SU-DHL-6 (cell line): ENCODE measurements around the gene KIF2C.

Source experiments
- H2AFZ ChIP-seq: fragments of 200-600 bp; sonication (generic); 2 replicates; pipeline ENCODE4 v1.6.1; 2014; ENCODE audit warnings: low read depth, mild to moderate bottlenecking, moderate library complexity, mixed read lengths, antibody characterized with exemption, low read length; ENCODE audit not compliant: severe bottlenecking
- H3F3A ChIP-seq: fragments of 200-600 bp; shearing (Covaris generic); 2 replicates; pipeline ENCODE4 v1.6.0; 2016; ENCODE audit warnings: antibody characterized with exemption, mild to moderate bottlenecking; ENCODE audit not compliant: insufficient read depth
- H3K27ac ChIP-seq: fragments of 200-600 bp; sonication (generic); 2 replicates; pipeline ENCODE4 v1.5.1; 2016; ENCODE audit warnings: low read depth, mild to moderate bottlenecking, low read length, moderate library complexity, mixed read lengths
- H3K27me3 ChIP-seq: fragments of 200-600 bp; sonication (generic), shearing (Covaris generic); 2 replicates; pipeline ENCODE4 v1.6.0; 2014; ENCODE audit warnings: mild to moderate bottlenecking, low read length
- H3K36me3 ChIP-seq: fragments of 200-600 bp; sonication (generic); 2 replicates; pipeline ENCODE4 v1.6.1; 2014; ENCODE audit warnings: mild to moderate bottlenecking, low read length, mixed read lengths
- H3K4me2 ChIP-seq: fragments of 300-600, 200-600 bp; shearing (Covaris generic), sonication (generic); 2 replicates; pipeline ENCODE4 v1.6.0; 2014; ENCODE audit warnings: low read length, low read depth, mild to moderate bottlenecking; ENCODE audit not compliant: poor library complexity, severe bottlenecking
- H3K4me3 ChIP-seq: fragments of 200-600 bp; sonication (generic); 2 replicates; pipeline ENCODE4 v1.5.1; 2014; ENCODE audit warnings: antibody characterized with exemption, low read length, mild to moderate bottlenecking, mixed read lengths; ENCODE audit not compliant: insufficient read depth, poor library complexity, severe bottlenecking
- H3K79me2 ChIP-seq: fragments of 200-600 bp; sonication (generic); 2 replicates; pipeline ENCODE4 v1.6.1; 2014; ENCODE audit warnings: mild to moderate bottlenecking, low read length, moderate library complexity; ENCODE audit not compliant: insufficient read depth
- H3K9ac ChIP-seq: fragments of 200-600 bp; sonication (generic); 2 replicates; pipeline ENCODE4 v1.7.0; 2014; ENCODE audit warnings: mild to moderate bottlenecking, low read length
- H3K9me2 ChIP-seq: fragments of 200-600 bp; sonication (generic); replicated peaks from 2 replicates; pipeline ENCODE4 v1.6.1; 2014; ENCODE audit warnings: low read length; ENCODE audit not compliant: insufficient read depth
- H3K9me3 ChIP-seq: fragments of 200-600 bp; sonication (generic); 2 replicates; pipeline ENCODE4 v1.6.1; 2014; ENCODE audit warnings: low read length, mixed read lengths; ENCODE audit not compliant: insufficient read depth
- H4K20me1 ChIP-seq: fragments of 200-600 bp; sonication (generic); 2 replicates; pipeline ENCODE4 v1.6.1; 2014; ENCODE audit warnings: low read depth, mild to moderate bottlenecking, antibody characterized with exemption, low read length, moderate library complexity, mixed read lengths
- EZH2phosphoT487 ChIP-seq: fragments of 200-600 bp; sonication (generic), shearing (Covaris generic); conservative IDR thresholded peaks from 2 replicates; pipeline ENCODE4 v1.6.1; 2018; ENCODE audit warnings: mild to moderate bottlenecking, antibody characterized with exemption, low read length, moderate library complexity, mixed read lengths
- TF ChIP-seq, protein P1 (sequence below): fragments of 200-600 bp; sonication (generic); IDR thresholded peaks from one replicate; pipeline ENCODE4 v1.5.1; 2017; ENCODE audit warnings: antibody characterized with exemption, mild to moderate bottlenecking, low read length, moderate library complexity; ENCODE audit not compliant: insufficient read depth, poor library complexity, severe bottlenecking

The KIF2C gene

DNA sequence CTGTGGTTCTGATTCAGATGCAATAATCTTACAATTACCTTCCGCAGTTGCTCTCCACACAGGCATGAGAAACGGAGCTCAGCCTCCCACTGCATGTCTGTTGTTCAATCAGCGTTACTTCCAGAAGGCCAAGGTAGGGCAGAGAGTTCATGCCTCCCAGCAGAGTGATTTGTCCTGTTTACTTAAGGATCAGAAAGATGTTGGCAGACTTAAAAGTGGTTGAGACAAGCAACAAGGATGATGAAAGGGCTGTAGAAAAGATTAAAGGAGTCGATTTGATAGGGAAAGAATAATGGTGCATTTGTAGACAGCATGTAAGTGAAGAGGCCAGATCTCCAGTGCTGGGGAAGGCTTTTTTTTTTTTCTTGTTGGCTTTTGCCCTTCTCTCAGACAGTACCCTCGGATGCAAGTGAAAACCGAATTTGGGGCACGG, 38.5 kb upstream of the KIF2C start:
- Histone ChIP-seq H3K4me2 (no peak overlapping the region), H3K9ac (no peak overlapping the region), H3F3A (peaks cover 9% of the 10 kb centered on the region), H3K9me3 (no peaks in the 10 kb centered on the region), H3K79me2 (no peaks in the 10 kb centered on the region), H2AFZ (no peak overlapping the region), H3K36me3 (no peaks in the 10 kb centered on the region), H3K4me3 (no peak overlapping the region), H4K20me1 (no peaks in the 10 kb centered on the region), H3K9me2 (no peaks in the 10 kb centered on the region), H3K27ac (no peak overlapping the region), H3K27me3 (no peaks in the 10 kb centered on the region)
- TF ChIP-seq EZH2phosphoT487 = no peak
- TF ChIP-seq, protein P1, sequence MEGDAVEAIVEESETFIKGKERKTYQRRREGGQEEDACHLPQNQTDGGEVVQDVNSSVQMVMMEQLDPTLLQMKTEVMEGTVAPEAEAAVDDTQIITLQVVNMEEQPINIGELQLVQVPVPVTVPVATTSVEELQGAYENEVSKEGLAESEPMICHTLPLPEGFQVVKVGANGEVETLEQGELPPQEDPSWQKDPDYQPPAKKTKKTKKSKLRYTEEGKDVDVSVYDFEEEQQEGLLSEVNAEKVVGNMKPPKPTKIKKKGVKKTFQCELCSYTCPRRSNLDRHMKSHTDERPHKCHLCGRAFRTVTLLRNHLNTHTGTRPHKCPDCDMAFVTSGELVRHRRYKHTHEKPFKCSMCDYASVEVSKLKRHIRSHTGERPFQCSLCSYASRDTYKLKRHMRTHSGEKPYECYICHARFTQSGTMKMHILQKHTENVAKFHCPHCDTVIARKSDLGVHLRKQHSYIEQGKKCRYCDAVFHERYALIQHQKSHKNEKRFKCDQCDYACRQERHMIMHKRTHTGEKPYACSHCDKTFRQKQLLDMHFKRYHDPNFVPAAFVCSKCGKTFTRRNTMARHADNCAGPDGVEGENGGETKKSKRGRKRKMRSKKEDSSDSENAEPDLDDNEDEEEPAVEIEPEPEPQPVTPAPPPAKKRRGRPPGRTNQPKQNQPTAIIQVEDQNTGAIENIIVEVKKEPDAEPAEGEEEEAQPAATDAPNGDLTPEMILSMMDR = no peak

DNA sequence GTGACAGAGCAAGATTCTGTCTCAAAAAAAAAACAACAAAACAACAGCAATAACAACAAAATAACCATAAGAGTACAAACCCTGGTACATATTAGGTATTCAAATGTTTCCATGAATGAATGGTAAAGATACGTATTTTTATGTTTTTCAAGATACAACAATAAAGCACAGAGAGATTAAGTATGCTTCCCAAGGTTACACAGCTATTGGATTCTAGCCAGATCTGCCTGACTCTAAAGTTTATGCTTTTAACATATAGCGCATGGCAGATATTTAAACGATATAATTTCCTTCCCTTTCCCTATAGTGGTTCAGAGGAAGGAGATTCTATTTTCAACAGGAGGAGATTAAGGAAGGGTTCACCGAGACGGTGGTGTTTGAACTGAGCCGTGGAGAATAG, 34.2 kb upstream of the KIF2C start:
- Histone ChIP-seq H3K4me3 (no peak overlapping the region), H3F3A (no peaks in the 10 kb centered on the region), H3K79me2 (no peaks in the 10 kb centered on the region), H3K27me3 (no peaks in the 10 kb centered on the region), H3K9me3 (no peaks in the 10 kb centered on the region), H2AFZ (no peak overlapping the region), H3K9ac (no peak overlapping the region), H3K4me2 (no peak overlapping the region), H3K27ac (no peak overlapping the region), H3K36me3 (no peaks in the 10 kb centered on the region), H3K9me2 (no peaks in the 10 kb centered on the region), H4K20me1 (no peaks in the 10 kb centered on the region)
- no peak for TF ChIP-seq EZH2phosphoT487
- TF ChIP-seq, protein P1 = no peak

DNA sequence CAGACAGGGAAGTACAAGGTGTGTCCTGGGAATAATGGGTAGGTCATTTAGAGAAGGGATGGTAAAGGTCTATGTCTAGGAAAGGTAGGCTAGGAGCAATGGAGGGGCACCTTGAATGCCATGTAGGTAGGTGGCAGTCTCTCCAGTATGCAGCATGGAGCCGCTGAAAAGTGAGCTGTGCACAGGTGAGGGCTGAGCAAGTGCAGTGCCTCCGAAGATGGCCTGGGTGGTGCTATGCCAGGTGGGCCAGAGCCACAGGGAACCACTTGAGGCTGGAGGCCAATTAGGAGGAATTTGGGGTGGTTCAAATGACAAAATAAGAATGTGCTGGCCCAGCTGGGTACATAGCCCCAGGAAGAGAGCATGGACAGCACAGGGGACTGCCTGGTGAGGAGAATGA, 33.7 kb upstream of the KIF2C start:
- Histone ChIP-seq H3F3A (no peaks in the 10 kb centered on the region), H3K27ac (no peak overlapping the region), H3K4me3 (no peak overlapping the region), H3K79me2 (no peaks in the 10 kb centered on the region), H3K27me3 (no peaks in the 10 kb centered on the region), H3K4me2 (no peak overlapping the region), H4K20me1 (no peaks in the 10 kb centered on the region), H2AFZ (no peak overlapping the region), H3K9me2 (no peaks in the 10 kb centered on the region), H3K9ac (no peak overlapping the region), H3K9me3 (no peaks in the 10 kb centered on the region), H3K36me3 (no peaks in the 10 kb centered on the region)
- TF ChIP-seq EZH2phosphoT487 = no peak
- TF ChIP-seq, protein P1 = no peak
